ENCODE results near the gene TBL3.

DNA sequence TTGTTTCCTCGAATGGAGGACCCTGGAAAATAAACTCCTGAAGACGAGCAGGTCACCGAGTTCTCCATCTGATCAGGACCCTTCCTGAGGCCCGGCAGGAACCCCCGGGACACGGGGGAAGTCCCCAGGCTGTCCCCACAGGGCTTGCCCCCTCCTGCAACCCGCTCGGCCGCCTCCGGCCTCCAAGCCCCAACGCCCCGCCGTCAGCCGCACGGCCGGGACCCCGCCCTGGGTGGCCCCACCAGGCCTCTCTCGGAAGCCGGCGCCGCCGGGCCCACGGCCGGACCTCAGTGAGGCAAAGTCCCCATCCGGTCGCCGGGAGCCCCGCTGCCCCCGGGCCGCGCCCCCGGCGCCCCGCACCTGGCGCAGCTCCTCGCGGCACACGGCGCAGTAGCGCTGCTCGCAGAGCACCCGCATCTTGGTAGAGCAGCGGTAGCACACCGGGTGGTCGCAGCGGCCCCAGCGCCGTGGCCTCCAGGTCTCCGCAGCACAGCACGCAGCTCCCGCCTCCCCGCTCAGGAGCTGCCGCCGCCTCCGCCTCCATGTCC is 37.4 kb downstream of the TBL3 start:
- TF ChIP-seq EZH2 (IDR thresholded peaks at IDR 0.05; ENCODE audit: borderline replicate concordance, low read depth, low read length, severe bottlenecking), result no peak
- TF ChIP-seq, protein P1, sequence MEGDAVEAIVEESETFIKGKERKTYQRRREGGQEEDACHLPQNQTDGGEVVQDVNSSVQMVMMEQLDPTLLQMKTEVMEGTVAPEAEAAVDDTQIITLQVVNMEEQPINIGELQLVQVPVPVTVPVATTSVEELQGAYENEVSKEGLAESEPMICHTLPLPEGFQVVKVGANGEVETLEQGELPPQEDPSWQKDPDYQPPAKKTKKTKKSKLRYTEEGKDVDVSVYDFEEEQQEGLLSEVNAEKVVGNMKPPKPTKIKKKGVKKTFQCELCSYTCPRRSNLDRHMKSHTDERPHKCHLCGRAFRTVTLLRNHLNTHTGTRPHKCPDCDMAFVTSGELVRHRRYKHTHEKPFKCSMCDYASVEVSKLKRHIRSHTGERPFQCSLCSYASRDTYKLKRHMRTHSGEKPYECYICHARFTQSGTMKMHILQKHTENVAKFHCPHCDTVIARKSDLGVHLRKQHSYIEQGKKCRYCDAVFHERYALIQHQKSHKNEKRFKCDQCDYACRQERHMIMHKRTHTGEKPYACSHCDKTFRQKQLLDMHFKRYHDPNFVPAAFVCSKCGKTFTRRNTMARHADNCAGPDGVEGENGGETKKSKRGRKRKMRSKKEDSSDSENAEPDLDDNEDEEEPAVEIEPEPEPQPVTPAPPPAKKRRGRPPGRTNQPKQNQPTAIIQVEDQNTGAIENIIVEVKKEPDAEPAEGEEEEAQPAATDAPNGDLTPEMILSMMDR (IDR thresholded peaks at IDR 0.05; ENCODE audit: borderline replicate concordance, extremely low read depth, low read length, poor library complexity, severe bottlenecking), result no peak
